GM10266 (cell line): ENCODE results near the gene OLFML2B.

Source experiments
- DNase-seq: peaks from one replicate; pipeline ENCODE4 v3.0.0; 2012; ENCODE audit errors: extremely low spot score
- TF ChIP-seq, protein P1 (sequence below): IDR thresholded peaks from 2 replicates; pipeline ENCODE4 v1.5.1; 2012; ENCODE audit warnings: mild to moderate bottlenecking, low read depth; ENCODE audit not compliant: control insufficient read depth, insufficient read depth; ENCODE audit errors: missing control alignments

OLFML2B gene

DNA sequence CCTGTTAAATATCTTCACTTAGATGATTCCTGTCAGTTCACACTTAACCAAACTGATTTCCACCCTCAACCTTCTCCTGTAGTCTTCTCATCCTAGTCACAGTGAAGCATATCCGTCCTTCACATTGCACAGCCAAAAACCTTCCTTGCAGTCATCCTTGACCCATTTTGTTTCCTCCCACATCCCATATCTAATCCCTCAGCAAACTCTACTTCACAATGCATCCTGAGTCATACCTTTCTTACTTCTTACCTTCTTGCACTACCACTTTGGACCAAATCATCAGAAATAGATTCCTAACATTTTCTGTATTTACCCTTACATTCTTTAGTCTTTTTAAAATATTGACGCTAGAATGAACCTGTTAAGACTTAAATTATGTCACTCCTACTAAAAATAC, 86.9 kb downstream of the OLFML2B start:
- no peak for DNase-seq
- TF ChIP-seq, protein P1, sequence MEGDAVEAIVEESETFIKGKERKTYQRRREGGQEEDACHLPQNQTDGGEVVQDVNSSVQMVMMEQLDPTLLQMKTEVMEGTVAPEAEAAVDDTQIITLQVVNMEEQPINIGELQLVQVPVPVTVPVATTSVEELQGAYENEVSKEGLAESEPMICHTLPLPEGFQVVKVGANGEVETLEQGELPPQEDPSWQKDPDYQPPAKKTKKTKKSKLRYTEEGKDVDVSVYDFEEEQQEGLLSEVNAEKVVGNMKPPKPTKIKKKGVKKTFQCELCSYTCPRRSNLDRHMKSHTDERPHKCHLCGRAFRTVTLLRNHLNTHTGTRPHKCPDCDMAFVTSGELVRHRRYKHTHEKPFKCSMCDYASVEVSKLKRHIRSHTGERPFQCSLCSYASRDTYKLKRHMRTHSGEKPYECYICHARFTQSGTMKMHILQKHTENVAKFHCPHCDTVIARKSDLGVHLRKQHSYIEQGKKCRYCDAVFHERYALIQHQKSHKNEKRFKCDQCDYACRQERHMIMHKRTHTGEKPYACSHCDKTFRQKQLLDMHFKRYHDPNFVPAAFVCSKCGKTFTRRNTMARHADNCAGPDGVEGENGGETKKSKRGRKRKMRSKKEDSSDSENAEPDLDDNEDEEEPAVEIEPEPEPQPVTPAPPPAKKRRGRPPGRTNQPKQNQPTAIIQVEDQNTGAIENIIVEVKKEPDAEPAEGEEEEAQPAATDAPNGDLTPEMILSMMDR: no peak

- TF ChIP-seq, protein P1: no peak
- DNase-seq: no peak
These were observed 88.4 kb downstream of the OLFML2B start for GRCh38 chr1:161935264-161935663.

GRCh38 chr1:161933592-161934588, 89.8 kb downstream of the OLFML2B start:
- TF ChIP-seq, protein P1: no peak

More at GRCh38 chr1:161933592-161934588, 89.8 kb downstream of the OLFML2B start:
- DNase-seq: no peak
